Measurements from ENCODE around the gene ATP6V1G1.

The ATP6V1G1 gene

DNA sequence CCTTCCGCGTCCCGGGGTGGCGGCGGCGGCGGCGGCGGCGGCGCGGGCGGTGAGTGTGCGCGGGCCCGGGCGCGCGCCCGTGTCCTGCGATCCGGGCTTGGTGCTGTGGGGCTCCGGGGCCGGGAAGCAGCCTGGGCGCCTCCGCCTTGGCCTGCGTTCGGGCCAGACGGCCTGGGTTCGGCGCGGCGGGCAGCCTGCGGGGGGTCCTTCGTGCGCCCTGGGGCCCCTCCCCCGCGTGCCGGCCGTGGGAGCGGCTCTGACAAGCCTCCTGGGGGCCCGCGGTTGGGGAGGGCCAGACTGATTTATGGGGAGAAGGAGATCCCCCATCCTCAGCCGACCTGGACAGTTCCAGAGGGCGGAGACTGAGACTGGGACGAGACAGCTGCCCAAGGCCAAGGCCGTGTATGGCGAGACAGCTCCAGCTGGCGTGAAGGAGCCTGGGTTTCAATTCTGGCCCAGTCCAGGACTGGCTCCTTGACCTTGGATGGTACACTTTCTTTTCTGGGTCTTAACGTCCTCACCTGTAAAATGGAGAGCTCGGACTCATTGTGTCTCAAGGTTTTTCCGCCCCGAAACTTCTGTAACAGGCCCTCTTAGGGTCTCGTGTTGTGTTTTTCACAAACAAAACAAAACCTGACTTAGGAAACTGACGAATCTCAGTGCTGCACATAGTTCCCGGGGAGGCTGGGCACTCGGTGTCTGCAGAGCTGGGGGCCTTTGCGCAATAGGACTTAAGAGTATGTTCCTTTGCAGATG, 24.1 kb downstream of the ATP6V1G1 start:
- no peak for DNase-seq (ENCODE audit: low read depth, low spot score)

DNA sequence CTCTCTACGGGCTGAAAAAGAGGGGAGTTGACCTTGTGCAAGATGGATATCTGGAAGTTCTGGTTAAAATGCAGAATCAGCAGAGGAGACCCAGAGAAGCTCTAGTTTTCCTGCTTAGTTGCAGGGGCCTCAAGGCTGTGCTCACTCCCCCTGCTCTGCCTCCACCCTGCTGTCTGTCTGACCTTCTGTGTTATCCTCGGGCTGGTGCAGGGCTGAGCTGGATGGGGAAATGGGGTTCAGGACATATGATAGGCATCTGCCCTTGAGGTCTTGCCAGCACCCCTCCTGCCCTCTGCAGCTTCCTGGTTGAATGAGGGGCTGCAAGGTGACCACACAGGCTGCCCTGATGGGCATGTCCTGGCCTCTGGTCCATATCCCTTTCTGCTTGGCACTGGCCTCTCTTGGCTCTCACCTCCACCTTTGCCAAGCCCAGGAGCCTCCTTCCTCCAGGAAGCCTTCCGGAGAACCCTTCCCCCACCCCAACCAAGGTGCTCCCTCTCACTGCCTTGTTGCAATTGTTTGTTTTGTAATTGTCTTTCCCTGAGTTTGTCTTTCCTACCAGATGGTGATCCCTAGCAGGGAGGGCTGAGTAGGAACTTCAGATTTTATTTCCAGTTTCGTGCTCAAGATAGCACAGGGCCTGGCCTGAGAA, 24.8 kb downstream of the ATP6V1G1 start:
- DNase-seq (ENCODE audit: low read depth, low spot score): no peak

- DNase-seq (ENCODE audit: low read depth, low spot score): no peak
These were observed 25.5 kb downstream of the ATP6V1G1 start for GRCh38 chr9:114613087-114613486.

DNA sequence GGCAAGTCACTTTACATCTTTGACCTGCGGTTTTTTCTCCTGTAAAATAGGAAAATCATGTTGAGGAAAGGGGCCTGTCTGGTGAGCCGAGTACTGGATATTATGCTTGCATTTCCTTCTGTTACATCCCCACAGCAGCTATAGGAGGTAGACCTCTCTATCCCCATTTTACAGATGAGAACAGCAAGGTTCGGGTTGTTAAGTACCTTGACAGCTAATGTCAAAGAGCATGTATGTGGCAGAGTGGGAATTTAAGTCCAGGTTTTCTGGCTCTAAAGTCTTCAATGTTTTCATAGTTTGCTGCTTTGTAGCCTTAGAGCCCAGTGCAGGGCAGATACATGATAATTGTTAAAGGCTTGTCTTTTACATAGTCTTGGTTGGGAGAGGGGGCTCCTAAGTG, 26.4 kb downstream of the ATP6V1G1 start:
- no peak for DNase-seq (ENCODE audit: low read depth, low spot score)

- no peak for DNase-seq (ENCODE audit: low read depth, low spot score)
These were observed 26.8 kb downstream of the ATP6V1G1 start for GRCh38 chr9:114614373-114614772.

DNA sequence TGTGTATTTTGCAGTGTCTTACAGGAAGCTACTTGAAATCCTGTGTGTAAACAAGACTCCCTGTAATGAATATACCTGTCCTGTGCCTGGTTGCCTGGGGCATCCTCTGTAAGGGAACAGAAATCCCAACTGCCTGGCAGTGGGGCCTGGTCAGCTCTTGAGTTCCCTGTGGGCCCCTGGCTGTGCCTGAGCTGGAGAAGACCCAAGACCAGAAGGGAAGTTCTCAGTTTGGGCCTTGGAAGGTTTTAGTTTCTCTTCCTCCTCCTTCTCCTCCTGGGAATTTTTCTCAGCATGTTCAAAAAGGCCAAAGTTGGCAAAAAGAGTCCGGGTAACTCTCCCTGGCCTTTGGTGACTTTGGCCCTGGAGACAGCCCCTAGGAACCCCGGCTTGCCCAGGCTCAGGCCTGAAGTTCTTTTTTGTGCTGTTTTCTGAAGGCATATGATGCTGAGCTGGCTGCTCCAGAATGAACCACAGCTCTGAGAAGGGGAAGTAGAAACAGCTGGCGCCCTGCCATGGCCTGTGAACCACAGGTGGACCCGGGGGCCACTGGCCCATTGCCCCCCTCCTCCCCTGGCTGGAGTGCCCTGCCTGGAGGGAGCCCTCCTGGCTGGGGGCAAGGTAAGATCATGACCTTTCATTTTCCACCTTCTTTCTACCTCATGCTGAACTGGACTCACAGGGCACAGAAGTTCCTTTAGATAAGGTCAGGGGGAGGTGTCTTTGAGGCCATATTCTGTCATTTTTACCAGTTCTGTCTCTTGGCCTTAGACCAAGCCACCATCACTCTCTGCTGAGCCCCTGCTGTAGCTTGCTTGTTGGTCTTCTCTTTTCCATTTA, 29.3 kb downstream of the ATP6V1G1 start:
- no peak for DNase-seq (ENCODE audit: low read depth, low spot score)

DNA sequence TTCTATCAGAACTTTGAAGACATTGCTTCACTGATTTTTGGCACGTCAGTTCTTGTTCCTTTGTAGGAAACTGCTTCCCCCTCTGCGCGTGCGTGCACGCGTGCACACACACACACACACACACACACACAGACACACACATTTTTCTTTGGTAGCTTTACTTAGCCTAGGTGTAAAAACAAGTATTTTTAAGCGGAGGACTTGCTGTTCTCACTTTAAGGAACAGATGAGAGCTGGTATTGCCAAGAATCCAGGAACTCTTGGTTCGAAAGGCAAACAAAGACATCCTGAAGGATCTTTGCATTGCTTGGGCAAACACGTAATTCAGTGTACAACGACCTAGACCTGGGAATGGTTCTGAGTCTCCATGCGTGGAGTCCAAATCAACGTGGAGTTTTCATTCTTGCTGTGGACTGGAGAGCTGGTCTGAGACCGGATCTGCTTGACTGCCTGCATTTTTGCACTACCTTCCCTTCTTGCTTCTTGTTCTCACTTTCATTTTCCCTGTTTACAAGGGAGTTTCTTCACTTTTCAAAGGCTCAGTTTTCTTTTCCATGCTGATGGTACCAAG, 31.7 kb downstream of the ATP6V1G1 start:
- no peak for DNase-seq (ENCODE audit: low read depth, low spot score)

- no peak for DNase-seq (ENCODE audit: low read depth, low spot score)
These were observed 34.0 kb downstream of the ATP6V1G1 start for GRCh38 chr9:114621561-114621960.

- DNase-seq (ENCODE audit: low read depth, low spot score): no peak
These were observed 34.5 kb downstream of the ATP6V1G1 start for GRCh38 chr9:114621975-114622609.

GRCh38 chr9:114624677-114625076, 37.1 kb downstream of the ATP6V1G1 start:
- no peak for DNase-seq (ENCODE audit: low read depth, low spot score)

GRCh38 chr9:114626415-114627020, 38.9 kb downstream of the ATP6V1G1 start:
- no peak for DNase-seq (ENCODE audit: low read depth, low spot score)

DNA sequence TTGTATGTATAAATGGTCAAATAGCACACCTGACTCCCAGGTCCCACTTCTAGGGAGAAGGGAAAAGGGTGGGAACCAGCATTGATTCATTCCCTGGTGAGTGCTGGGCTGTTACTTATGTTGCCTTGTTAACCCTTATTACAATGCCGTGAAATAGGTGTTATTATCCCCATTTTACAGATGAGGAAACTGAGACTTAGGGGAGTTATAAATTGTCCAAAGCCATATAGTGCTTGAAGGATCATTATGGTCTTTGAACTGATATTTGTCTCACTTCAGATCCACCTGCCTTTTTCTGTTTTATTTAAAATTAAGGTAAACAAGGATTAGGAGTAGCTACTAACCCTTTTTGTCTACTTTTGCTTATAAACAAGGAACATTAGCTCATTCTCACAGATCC, 40.0 kb downstream of the ATP6V1G1 start:
- DNase-seq (ENCODE audit: low read depth, low spot score): no peak

DNA sequence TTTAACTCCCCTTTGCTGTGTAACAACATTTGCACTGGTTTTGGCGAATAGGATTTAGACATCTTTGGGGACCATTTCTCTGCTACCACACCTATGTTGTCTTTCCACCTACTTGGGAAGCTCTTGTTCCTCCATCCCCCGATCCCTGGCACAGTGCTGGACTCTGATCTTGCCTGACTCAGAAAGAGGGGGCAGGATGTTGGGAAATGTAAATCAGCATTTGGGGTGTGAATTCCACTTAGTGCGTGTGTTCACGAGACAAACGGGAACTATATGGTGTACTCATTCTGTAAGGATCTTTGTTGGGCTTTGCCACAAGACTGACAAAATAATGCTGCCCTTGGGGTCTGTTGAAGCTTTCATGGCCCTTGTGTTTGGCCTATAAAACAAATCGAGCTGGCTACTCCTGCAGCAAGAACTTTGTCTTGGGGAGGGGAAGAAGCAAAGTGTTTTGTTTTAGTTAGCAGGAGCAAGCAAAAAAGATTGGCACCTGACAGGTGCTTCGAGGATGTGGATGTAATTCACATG, 42.1 kb downstream of the ATP6V1G1 start:
- no peak for DNase-seq (ENCODE audit: low read depth, low spot score)

DNA sequence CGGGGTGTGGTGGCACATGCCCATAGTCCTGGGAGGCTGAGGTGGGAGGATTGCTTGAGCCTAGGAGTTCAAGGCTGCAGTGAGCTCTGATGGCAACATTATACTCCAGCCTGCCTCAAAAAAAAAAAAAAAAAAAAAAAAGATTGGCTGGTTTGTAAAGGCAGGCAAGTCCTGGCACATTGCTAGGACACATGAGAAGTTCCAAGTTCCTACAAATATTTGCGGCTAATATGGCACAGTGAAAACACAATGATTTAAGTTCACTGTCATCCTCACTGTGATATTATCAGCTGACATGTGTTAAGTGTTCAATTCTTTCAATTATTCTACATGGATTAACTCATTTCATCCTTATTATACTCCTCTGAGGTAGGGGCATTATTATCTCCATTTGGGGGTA, 43.6 kb downstream of the ATP6V1G1 start:
- DNase-seq (ENCODE audit: low read depth, low spot score): no peak

GRCh38 chr9:114633438-114634089, 46.0 kb downstream of the ATP6V1G1 start:
- no peak for DNase-seq (ENCODE audit: low read depth, low spot score)

- DNase-seq (ENCODE audit: low read depth, low spot score): no peak
These were observed 46.8 kb downstream of the ATP6V1G1 start for GRCh38 chr9:114634387-114634786.

GRCh38 chr9:114638404-114638803, 50.8 kb downstream of the ATP6V1G1 start:
- DNase-seq (ENCODE audit: low read depth, low spot score): no peak

DNA sequence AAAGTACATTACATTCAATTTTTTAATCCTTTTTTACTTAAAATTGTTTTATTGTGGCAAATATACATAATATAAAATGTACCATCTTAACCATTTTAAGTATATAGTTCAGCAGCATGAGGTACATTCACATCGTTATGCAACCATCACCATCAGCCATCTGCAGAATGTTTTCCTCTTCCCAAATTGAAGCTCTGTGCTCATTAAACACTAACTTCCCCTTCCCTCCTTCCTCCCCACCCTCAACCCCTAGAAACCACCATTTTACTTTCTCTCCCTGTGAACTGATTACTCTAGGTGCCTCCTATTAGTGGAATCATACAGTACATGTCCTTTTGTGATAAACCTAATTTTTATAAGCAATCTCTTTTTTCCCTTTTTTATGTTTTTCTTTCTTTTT, 54.4 kb downstream of the ATP6V1G1 start:
- no peak for DNase-seq (ENCODE audit: low read depth, low spot score)

GRCh38 chr9:114643001-114643400, 55.4 kb downstream of the ATP6V1G1 start:
- no peak for DNase-seq (ENCODE audit: low read depth, low spot score)

DNA sequence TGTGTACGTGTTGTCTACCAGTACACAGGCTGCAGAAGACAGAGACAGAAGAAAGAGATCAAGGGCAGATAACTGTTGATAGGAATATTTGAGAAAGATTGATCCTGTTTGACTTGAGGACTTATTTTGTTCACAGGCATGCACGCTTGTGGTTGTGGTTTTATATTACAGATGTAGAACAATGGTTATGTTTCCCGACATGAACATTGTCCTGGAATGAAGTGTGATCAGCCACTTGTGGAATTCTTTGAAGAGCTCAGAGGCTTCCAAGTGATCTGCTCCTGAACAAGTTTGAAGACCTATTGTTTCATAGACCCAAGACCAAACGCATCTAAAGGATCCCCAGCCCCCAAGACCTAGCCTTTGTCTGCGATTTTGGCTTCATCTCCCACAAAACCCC, 56.3 kb downstream of the ATP6V1G1 start:
- DNase-seq (ENCODE audit: low read depth, low spot score): no peak

All from smooth muscle cell of the brain vasculature (primary cell).